Measurements from ENCODE around the gene LMOD3. TPM values are rescaled to one million over a fixed set of nuclear protein-coding genes. Genes with fewer than 3 reads are reported as not detected.

LMOD3 gene
- polyA plus RNA-seq, 3 donors: not detected

DNA sequence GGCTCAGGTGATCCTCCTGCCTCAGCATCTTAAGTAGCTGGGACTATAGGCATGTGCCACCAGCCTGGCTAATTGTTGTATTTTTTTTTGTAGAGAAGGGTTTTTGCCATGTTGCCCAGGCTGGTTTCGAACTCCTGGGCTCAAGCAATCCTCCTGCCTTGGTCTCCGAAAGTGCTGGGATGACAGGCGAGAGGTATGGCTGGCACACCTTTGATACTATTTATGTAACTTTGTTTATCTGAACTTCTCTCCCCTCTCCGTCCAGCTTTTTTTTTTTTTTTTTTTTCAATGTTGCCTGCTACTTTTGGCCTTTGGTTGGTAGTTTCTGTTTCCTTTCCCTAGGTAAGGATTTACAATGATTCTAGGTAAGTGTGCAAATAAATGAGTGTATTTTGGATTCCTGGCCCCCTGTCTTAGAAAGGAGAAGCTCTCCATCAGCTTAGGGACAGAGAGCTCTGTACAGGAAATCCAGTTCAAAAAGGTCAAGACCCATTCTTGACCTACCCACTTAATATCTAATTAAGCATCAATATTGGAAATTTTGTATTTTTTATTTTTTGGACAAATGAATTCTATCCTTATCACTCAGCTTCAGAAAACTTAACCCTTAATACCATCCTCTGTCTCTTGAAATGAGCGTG lies 30.9 kb downstream of the LMOD3 start:
- no peaks in the 10 kb centered on the region for H3K27me3 Mint-ChIP-seq (ENCODE audit: low read depth in 3 of 3)
- H3K4me2 ChIP-seq (replicated peaks; ENCODE audit: extremely low read depth, low read length, poor library complexity, severe bottlenecking): peak overlapping the region; percentile 63
- no peak overlapping the region for H2AFZ ChIP-seq (ENCODE audit: insufficient read depth, low read depth, low read length, poor library complexity, severe bottlenecking)
- peak overlapping the region in 2 of 3 experiments; percentile 12 to 68 for H3K4me3 ChIP-seq (replicated peaks in 1 of 3; ENCODE audit: low read depth in 2 of 3, low read length in 3 of 3)
- H3K79me2 ChIP-seq (ENCODE audit: insufficient read depth, low read length): peaks cover 91% of the 10 kb centered on the region
- H3K27ac ChIP-seq (ENCODE audit: low read depth in 1 of 2, low read length in 2 of 2): peak overlapping the region; percentile 72 to 82
- H3K9me3 ChIP-seq (replicated peaks in 1 of 2; ENCODE audit: control insufficient read depth in 1 of 2, insufficient read depth in 1 of 2, low read length in 2 of 2): no peaks in the 10 kb centered on the region
- TF ChIP-seq, protein P1, sequence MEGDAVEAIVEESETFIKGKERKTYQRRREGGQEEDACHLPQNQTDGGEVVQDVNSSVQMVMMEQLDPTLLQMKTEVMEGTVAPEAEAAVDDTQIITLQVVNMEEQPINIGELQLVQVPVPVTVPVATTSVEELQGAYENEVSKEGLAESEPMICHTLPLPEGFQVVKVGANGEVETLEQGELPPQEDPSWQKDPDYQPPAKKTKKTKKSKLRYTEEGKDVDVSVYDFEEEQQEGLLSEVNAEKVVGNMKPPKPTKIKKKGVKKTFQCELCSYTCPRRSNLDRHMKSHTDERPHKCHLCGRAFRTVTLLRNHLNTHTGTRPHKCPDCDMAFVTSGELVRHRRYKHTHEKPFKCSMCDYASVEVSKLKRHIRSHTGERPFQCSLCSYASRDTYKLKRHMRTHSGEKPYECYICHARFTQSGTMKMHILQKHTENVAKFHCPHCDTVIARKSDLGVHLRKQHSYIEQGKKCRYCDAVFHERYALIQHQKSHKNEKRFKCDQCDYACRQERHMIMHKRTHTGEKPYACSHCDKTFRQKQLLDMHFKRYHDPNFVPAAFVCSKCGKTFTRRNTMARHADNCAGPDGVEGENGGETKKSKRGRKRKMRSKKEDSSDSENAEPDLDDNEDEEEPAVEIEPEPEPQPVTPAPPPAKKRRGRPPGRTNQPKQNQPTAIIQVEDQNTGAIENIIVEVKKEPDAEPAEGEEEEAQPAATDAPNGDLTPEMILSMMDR (IDR thresholded peaks at IDR 0.05): no peak
- H3K27ac Mint-ChIP-seq: peak overlapping the region; percentile 90 to 95 (median 94)
- H3K4me1 Mint-ChIP-seq: peaks cover 87% of the 10 kb centered on the region
- H3K4me1 ChIP-seq (ENCODE audit: control insufficient read depth in 1 of 2, insufficient read depth in 2 of 2, low read length in 2 of 2): peaks cover 97 to 100% of the 10 kb centered on the region in 2 donors
- no peaks in the 10 kb centered on the region for H3K27me3 ChIP-seq (ENCODE audit: control insufficient read depth in 2 of 2, insufficient read depth in 2 of 2, low read length in 2 of 2)
- peaks cover 19 to 32% of the 10 kb centered on the region in 2 donors for H3K36me3 Mint-ChIP-seq
- H3K36me3 ChIP-seq (replicated peaks in 1 of 2; ENCODE audit: control insufficient read depth in 1 of 2, insufficient read depth in 2 of 2, low read length in 2 of 2): peaks cover 7 to 24% of the 10 kb centered on the region in 2 donors
- H3K9me3 Mint-ChIP-seq: no peaks in the 10 kb centered on the region
- H3K9ac ChIP-seq (ENCODE audit: insufficient read depth, low read length, poor library complexity, severe bottlenecking): no peak overlapping the region
- DNase-seq: no peak
- H3K4me3 Mint-ChIP-seq: peak overlapping the region; percentile 55 to 79
- H4K20me1 ChIP-seq (ENCODE audit: insufficient read depth, low read length): peaks cover 87% of the 10 kb centered on the region
- intact Hi-C loops (cut with micrococcal nuclease): no loop called here
- 0% methylated on average over 1 of the region's 5 CpGs for WGBS (ENCODE audit: insufficient coverage)

DNA sequence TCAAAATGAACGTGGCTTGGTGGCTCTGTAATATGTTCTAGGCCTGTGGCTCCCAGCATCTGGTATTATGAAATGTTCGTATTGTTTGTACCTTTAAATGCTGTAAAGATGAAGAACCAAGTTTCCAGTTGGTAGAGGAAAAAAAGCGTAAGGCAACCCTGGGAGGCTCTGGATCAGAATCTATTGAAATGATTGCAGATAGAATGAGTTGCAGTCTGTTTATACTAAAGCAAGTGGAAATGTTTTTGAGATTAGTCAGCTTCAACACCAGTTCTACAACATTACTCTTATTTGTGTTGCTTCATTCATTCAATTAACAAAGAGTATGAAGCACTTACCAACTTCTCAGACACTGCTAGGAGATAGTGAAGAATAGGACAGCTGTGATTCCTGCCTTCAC lies 32.4 kb downstream of the LMOD3 start:
- TF ChIP-seq, protein P1 (IDR thresholded peaks at IDR 0.05): no peak
- Histone ChIP-seq H2AFZ (ENCODE audit: insufficient read depth, low read depth, low read length, poor library complexity, severe bottlenecking) (no peak overlapping the region), H3K79me2 (ENCODE audit: insufficient read depth, low read length) (peaks cover 92% of the 10 kb centered on the region), H3K27ac (ENCODE audit: low read depth in 1 of 2, low read length in 2 of 2) (peak overlapping the region in 1 of 2 donors; percentile 65), H3K4me3 (replicated peaks in 1 of 3; ENCODE audit: low read depth in 2 of 3, low read length in 3 of 3) (peak overlapping the region in 1 of 3 experiments; percentile 93), H3K4me1 (ENCODE audit: control insufficient read depth in 1 of 2, insufficient read depth in 2 of 2, low read length in 2 of 2) (peaks cover 89 to 93% of the 10 kb centered on the region in 2 donors), H3K4me2 (replicated peaks; ENCODE audit: extremely low read depth, low read length, poor library complexity, severe bottlenecking) (peak overlapping the region; percentile 43), H3K27me3 (ENCODE audit: control insufficient read depth in 2 of 2, insufficient read depth in 2 of 2, low read length in 2 of 2) (no peaks in the 10 kb centered on the region), H3K9ac (ENCODE audit: insufficient read depth, low read length, poor library complexity, severe bottlenecking) (no peak overlapping the region), H3K9me3 (replicated peaks in 1 of 2; ENCODE audit: control insufficient read depth in 1 of 2, insufficient read depth in 1 of 2, low read length in 2 of 2) (no peaks in the 10 kb centered on the region), H3K36me3 (replicated peaks in 1 of 2; ENCODE audit: control insufficient read depth in 1 of 2, insufficient read depth in 2 of 2, low read length in 2 of 2) (peaks cover 7 to 24% of the 10 kb centered on the region in 2 donors), H4K20me1 (ENCODE audit: insufficient read depth, low read length) (peaks cover 77% of the 10 kb centered on the region)
- Mint-ChIP-seq H3K36me3 (peaks cover 13 to 24% of the 10 kb centered on the region in 2 donors), H3K27ac (peak overlapping the region in 2 of 7 donors; percentile 69 to 83), H3K9me3 (no peaks in the 10 kb centered on the region), H3K4me3 (no peak overlapping the region), H3K4me1 (peaks cover 81% of the 10 kb centered on the region), H3K27me3 (ENCODE audit: low read depth in 3 of 3) (no peaks in the 10 kb centered on the region)
- intact Hi-C loops (cut with micrococcal nuclease): no loop called here
- DNase-seq: no peak
- 28% methylated on average over 3 of the region's 3 CpGs for WGBS (ENCODE audit: insufficient coverage)
